AG04450 (cell line): ENCODE measurements around the gene TCERG1L. TPM values are rescaled to one million over a fixed set of nuclear protein-coding genes. Genes with fewer than 3 reads are reported as not detected.

Experiments used
- CTCF ChIA-PET: fragments of 300-600, 350-600 bp; formaldehyde crosslinking; extraction: SDS; loops from one replicate; lab custom pipeline; 2022; ENCODE audit warnings: antibody characterized with exemption, inconsistent platforms; lab: Charles Lee
- POLR2A ChIA-PET: fragments of 350-600 bp; formaldehyde crosslinking; extraction: SDS; loops from one replicate; lab custom pipeline; 2021; ENCODE audit warnings: antibody characterized with exemption, inconsistent platforms; lab: Yijun Ruan, JAX
- DNase-seq: peaks from one replicate; pipeline ENCODE4 v3.0.0-alpha.2; 2011; ENCODE audit warnings: low read depth, low spot score
- H3K27ac ChIP-seq: one replicate; pipeline ENCODE4 v1.5.1; 2012; ENCODE audit warnings: low read depth, low read length, control low read depth
- H3K27me3 ChIP-seq: one replicate; pipeline ENCODE4 v1.6.0; 2012; ENCODE audit warnings: low read length; ENCODE audit not compliant: control insufficient read depth, insufficient read depth
- H3K4me3 ChIP-seq: 2 replicates; pipeline ENCODE4 v1.5.1; 2011; ENCODE audit warnings: mild to moderate bottlenecking, low read depth, low read length, control low read depth
- H3K9me3 ChIP-seq: 2 replicates; pipeline ENCODE4 v1.5.1; 2012; ENCODE audit warnings: low read length; ENCODE audit not compliant: control insufficient read depth, insufficient read depth
- CTCF ChIP-seq: IDR thresholded peaks from 2 replicates; pipeline ENCODE4 v1.5.1; 2011; ENCODE audit warnings: low read depth, low read length, control low read depth, inconsistent platforms
- polyA plus RNA-seq: library from polyadenylated mRNA; depleted of rRNA; stranded (reverse); fragments of >200 nt; gene quantifications from 2 replicates; pipeline ENCODE4 v1.2.3, GENCODE V29; 2011

Gene TCERG1L
- polyA plus RNA-seq, 1 experiment, result not detected

- TF ChIP-seq CTCF, result no peak
- Histone ChIP-seq H3K9me3 (peaks cover 65% of the 10 kb centered on the region), H3K27ac (no peak overlapping the region), H3K4me3 (no peak overlapping the region), H3K27me3 (no peaks in the 10 kb centered on the region)
- no peak for DNase-seq
- POLR2A ChIA-PET, result no interaction called here
- CTCF ChIA-PET, result no interaction called here
Observed at GRCh38 chr10:131169146-131169545, 142.4 kb downstream of the TCERG1L start.

- POLR2A ChIA-PET, result no interaction called here
Observed at GRCh38 chr10:131168238-131168875, 143.2 kb downstream of the TCERG1L start.

GRCh38 chr10:131167036-131167860, 144.3 kb downstream of the TCERG1L start:
- POLR2A ChIA-PET, result no interaction called here
- DNase-seq, result no peak
- H3K9me3 ChIP-seq, result peaks cover 67% of the 10 kb centered on the region
- CTCF ChIA-PET, result no interaction called here
- no peak for TF ChIP-seq CTCF
- H3K4me3 ChIP-seq, result no peak overlapping the region
- no peak overlapping the region for H3K27ac ChIP-seq
- no peaks in the 10 kb centered on the region for H3K27me3 ChIP-seq

More at GRCh38 chr10:131168238-131168875, 143.2 kb downstream of the TCERG1L start:
- H3K27me3 ChIP-seq, result no peaks in the 10 kb centered on the region
- no peak overlapping the region for H3K27ac ChIP-seq
- H3K9me3 ChIP-seq, result peaks cover 61% of the 10 kb centered on the region
- H3K4me3 ChIP-seq, result no peak overlapping the region
- DNase-seq, result no peak
- CTCF ChIA-PET, result no interaction called here
- TF ChIP-seq CTCF, result no peak

- no peak for TF ChIP-seq CTCF
- ChIA-PET CTCF (no interaction called here), POLR2A (no interaction called here)
- H3K4me3 ChIP-seq, result no peak overlapping the region
- no peak overlapping the region for H3K27ac ChIP-seq
- no peak for DNase-seq
- H3K9me3 ChIP-seq, result peaks cover 71% of the 10 kb centered on the region
- no peaks in the 10 kb centered on the region for H3K27me3 ChIP-seq
Observed at GRCh38 chr10:131166486-131166885, 145.0 kb downstream of the TCERG1L start.

- ChIA-PET POLR2A (no interaction called here), CTCF (no interaction called here)
- H3K4me3 ChIP-seq, result no peak overlapping the region
- DNase-seq, result no peak
- no peak for TF ChIP-seq CTCF
- H3K27me3 ChIP-seq, result no peaks in the 10 kb centered on the region
- H3K9me3 ChIP-seq, result peaks cover 75% of the 10 kb centered on the region
- H3K27ac ChIP-seq, result no peak overlapping the region
Observed at GRCh38 chr10:131165092-131165491, 146.4 kb downstream of the TCERG1L start.
